ENCODE results near the gene USP46.

USP46 gene

GRCh38 chr4:52657292-52657617, 1.8 kb downstream of the USP46 start:
- DNase-seq (ENCODE audit: low read depth), result no peak

DNA sequence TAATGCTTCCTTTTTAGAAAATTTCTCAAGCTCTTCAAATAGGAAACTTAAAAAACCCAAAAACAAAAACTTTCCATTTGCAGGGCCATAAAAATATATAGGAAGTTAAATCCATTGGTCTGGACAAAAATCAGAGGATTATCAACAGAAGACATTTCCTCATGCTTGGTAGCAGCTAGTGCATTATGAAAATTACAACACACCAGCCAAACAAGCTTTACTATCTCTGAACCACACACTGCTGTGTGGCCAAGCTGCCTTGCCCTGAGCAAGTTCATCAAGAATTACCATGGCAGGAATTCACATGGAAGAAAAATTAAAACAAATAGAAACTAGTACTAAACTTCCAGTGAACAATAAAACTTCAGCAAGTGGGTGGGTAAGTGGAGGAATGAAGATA, 3.6 kb downstream of the USP46 start:
- no peak for DNase-seq (ENCODE audit: low read depth)

GRCh38 chr4:52651996-52652672, 7.0 kb downstream of the USP46 start:
- no peak for DNase-seq (ENCODE audit: low read depth)

DNA sequence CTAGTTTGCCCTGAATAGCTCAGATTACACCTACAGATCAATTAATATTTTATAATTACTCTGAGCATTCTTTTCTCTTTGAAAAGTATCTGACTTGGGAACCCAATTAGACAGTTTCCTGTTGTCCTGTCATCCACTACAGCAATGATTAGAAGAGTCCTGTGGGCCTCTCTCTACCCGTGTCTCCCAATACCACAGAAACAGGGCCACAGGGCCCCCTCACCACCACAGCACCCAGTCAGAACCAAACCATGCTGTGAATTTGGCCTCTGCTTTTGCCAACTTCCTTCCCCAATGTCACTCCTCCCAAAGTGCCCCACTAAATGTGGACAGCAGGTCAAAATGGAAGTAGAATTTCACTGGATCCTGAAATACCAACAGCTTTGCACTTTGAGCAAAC, 10.3 kb downstream of the USP46 start:
- DNase-seq (ENCODE audit: low read depth), result no peak

DNA sequence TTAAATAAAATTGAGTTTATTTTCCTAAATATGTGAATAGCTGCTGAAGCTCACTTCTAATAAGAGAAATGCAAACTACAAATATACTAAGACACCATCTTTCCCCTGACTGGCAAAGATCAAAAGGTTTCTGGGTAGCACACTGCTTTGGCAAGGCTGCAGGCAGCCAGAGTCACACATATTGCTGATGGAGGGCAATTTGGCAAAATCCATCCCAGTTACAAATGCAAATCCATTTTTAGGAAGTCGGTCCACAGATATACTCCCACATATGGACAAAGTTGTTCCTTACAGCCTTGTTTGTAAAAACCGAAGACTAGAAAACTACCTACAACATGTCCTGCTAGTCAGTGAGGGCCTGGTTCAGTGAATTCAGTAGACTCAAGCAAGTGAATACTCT, 12.4 kb downstream of the USP46 start:
- DNase-seq (ENCODE audit: low read depth), result no peak

- DNase-seq (ENCODE audit: low read depth), result no peak
Observed at GRCh38 chr4:52646096-52646495, 13.0 kb downstream of the USP46 start.

DNA sequence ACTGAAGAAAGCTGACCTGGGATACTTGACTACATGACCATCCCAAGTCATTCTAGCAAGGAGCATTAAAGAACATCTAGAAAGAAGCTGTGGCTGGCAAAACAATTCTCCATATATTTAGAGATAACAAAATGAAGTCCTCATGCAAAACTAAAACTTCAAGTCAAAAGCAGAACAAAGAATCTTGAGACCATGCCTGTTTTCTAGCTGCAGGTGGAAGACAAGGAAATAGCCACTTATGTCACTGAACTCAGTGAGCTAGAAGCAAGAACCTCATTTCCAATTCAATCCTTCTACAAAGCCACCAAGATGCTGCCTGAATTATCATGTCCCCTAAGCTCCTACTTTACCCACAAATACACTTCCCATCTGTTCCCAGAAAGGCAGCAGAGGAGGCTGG, 13.8 kb downstream of the USP46 start:
- no peak for DNase-seq (ENCODE audit: low read depth)

DNA sequence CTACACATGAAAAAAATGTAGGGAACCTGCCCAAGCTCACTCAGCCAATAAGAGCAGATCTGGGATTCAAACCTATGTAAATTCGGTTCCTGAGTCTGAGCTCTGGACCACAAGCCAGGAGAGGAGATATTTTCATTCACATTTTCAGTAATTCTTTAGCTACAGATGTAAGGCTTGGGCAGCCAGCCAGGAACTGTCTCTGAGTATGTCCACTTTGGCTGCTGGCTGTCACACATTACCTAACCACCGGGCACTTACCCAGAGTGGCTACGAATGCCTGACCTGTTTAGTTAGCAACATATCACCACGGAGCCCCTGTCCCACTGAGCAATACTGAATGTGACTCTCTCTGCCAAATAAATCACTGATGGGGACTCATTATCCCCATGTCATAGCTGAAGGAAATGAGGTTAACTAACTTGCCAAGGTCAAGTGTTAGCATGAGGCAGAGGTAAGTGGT, 15.3 kb downstream of the USP46 start:
- DNase-seq (ENCODE audit: low read depth), result no peak

DNA sequence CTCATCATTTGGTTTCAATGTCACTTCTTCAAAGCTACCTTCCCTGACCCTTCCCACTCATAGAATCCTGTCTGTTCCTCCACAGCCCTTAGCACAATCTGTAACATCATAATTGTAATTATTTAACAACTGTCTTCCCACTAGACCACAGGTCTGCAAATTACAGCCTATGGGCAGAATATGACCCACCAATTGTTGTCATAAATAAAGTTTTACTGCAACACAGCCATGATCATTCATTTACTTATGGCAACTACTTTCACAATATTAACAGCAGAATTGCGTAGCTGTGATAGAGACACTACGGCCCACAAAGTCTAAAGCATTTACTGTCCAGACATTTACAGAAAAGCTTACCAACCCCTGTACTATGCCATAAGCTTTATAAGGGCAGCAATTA, 15.9 kb downstream of the USP46 start:
- DNase-seq (ENCODE audit: low read depth), result no peak

GRCh38 chr4:52641854-52642563, 17.1 kb downstream of the USP46 start:
- no peak for DNase-seq (ENCODE audit: low read depth)

GRCh38 chr4:52640808-52641565, 18.1 kb downstream of the USP46 start:
- DNase-seq (ENCODE audit: low read depth), result no peak

- DNase-seq (ENCODE audit: low read depth), result no peak
Observed at GRCh38 chr4:52638717-52639116, 20.4 kb downstream of the USP46 start.

DNA sequence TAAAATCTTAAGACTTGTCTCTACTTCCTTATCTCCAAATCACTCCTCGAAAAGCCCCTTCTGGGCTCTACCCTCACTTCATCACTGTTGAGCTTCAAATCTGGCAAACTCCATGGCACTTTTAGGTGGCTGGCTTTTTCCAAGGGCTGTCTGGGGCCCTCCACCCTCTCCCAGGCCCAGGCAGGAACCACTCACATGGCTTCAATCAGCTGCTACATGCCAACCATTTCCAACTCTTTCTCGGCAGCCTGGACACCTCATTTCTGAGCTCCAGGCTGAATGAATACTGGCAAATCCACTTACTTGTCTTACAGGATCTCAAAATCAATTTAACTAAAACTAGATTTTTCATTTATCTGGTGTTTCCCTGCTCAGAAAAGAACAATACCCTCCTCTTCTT, 22.0 kb downstream of the USP46 start:
- DNase-seq (ENCODE audit: low read depth), result no peak

DNA sequence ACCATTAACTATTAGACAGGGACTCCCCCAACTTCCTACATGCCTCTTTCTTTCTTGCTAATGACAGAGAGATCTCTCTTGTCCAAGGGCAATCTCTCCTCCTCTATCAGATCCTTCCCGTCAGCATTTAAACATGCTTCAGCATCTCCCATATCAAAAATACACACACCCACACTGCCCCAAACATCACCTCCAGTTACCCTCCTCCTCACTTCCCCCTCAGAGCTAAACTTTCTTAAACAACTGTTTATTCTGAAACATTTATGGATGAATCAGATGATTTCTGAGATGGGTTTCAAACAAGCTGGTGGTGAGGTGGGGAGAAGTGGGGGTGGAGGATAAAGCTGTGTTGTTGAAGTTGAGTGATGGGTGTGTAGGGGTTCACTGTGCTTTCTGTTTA, 23.5 kb downstream of the USP46 start:
- DNase-seq (ENCODE audit: low read depth), result no peak

GRCh38 chr4:52635130-52635529, 24.0 kb downstream of the USP46 start:
- no peak for DNase-seq (ENCODE audit: low read depth)

DNA sequence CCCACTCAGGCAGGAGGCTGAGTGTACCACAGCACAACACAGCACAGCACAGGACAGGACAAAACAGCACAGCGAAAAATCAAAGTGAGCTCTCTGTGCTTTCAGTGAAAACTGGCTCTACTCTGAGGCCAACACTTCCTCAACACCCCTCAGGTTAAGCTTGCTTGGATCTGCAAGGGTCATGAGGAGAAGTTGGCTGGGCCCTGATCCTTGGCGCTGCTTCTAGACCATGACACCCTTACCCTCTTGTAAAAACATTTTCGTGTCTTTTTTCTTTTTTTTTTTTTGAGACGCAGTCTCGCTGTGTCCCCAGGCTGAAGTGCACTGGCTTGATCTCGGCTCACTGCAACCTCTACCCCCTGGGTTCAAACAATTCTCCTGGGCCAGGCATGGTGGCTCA, 25.3 kb downstream of the USP46 start:
- no peak for DNase-seq (ENCODE audit: low read depth)

DNA sequence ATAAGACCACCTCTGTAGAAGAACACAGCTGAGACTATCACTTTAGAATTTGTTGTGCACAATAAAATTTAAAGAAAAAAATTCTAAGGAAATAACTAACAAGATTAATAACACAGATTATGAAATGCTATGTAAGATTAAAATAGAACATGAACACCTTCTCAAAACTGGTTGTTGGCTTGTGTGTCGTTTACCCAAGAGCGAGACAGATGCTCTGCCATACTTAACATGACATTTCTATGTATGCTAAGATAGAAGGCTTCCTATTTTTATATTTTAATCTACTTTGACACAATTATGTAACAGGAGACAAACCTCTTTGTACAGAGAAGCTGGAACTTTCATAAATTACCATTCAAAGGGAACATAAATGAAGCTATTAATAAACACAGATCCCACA, 30.1 kb downstream of the USP46 start:
- DNase-seq (ENCODE audit: low read depth), result no peak

GRCh38 chr4:52628543-52628942, 30.6 kb downstream of the USP46 start:
- no peak for DNase-seq (ENCODE audit: low read depth)

- DNase-seq (ENCODE audit: low read depth), result no peak
Observed at GRCh38 chr4:52627876-52628275, 31.2 kb downstream of the USP46 start.

DNA sequence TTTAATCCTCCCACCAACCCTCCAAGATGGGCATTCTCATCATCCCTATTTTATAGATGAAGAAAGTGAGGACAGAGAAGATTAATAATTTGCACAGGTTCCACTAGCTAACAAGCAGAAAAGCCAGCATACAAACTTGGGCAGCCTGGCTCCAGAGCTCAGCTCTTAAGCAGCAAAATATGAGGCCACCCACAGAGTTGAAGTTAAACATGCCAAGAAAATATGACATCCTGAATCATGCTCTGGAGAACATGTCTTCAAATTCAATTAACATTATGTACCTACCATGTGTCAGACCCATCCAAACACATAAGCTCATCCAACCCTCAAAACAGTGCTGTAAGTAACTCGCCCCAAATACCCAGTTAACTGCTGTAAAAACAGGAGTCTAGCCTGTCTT, 33.9 kb downstream of the USP46 start:
- no peak for DNase-seq (ENCODE audit: low read depth)

DNA sequence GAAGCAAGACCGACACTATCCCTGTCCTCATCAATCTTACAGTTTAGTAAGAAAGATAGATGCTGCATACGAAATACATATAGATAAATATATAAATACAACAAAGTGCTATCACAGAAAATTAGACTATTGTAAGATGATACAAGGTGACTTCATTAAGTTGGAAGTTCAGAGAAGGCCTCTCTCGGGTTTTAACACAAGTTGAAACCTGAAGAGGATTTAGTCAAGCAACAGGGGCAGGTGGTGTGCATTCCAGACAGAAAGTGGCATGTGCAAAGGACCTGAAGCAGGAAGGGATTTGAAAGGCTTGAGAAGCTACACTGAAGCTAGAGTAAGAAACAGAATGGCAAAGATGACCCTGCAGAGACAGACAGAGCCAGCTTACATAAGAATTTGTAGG, 36.5 kb downstream of the USP46 start:
- no peak for DNase-seq (ENCODE audit: low read depth)

DNA sequence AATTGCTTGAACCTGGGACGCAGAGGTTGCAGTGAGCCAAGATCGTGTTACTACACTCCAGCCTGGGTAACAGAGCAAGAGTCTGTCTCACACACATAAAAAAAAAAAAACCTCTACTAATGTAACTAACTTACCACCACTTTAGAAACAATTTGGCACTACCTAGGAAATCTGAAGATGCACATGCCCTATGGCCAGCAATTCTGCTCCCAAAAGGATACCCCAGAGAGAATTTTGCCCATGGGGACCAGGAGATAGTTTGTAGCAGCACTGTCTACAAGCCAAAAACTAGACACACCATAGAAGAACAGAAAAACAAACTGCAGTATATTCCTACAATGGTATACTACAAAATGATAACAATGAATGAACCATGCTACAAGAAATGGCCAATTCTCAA, 37.5 kb downstream of the USP46 start:
- DNase-seq (ENCODE audit: low read depth), result no peak

DNA sequence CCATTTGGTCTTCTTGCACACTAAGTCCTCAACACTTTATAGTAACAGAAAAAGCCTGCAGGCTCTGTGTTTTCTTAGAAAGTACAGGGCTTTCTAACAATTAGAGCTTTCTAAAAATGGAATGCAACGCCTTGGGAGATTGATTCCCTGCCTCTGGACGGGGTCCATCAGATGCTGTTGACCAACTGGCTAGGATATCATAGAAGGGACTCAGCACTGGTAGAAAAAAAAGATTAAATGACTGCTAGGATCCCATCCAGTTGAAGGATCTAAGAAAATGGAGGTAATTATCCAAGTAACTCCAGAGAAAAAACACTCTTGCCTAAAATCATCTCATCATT, 39.5 kb downstream of the USP46 start:
- DNase-seq (ENCODE audit: low read depth), result no peak

Data from stimulated activated CD8-positive, alpha-beta memory T cell treated with anti-CD3 and anti-CD28 coated beads, Interleukin-15, amount 100 ng/mL, for 24 hours (primary cell).